LNCaP clone FGC (cell line): ENCODE measurements around the gene SETD1A.

Source experiments
- DNase-seq: peaks from one replicate; pipeline ENCODE4 v3.0.0-alpha.2; 2011; ENCODE audit warnings: low read depth
- H3K4me3 ChIP-seq: 2 replicates; pipeline ENCODE4 v1.5.1; 2011; ENCODE audit warnings: mild to moderate bottlenecking, low read depth, low read length, control low read depth
- CTCF ChIP-seq: IDR thresholded peaks from 2 replicates; pipeline ENCODE4 v1.5.1; 2012; ENCODE audit warnings: mild to moderate bottlenecking; ENCODE audit not compliant: control insufficient read depth, insufficient read depth; ENCODE audit errors: extremely low read depth

Gene SETD1A

GRCh38 chr16:30965436-30965835 lies 7.9 kb downstream of the SETD1A start:
- DNase-seq, result no peak
- TF ChIP-seq CTCF, result no peak

GRCh38 chr16:30966033-30966619 lies 8.6 kb downstream of the SETD1A start:
- DNase-seq, result no peak
- H3K4me3 ChIP-seq, result no peak overlapping the region
- TF ChIP-seq CTCF, result no peak

More at GRCh38 chr16:30965436-30965835, 7.9 kb downstream of the SETD1A start:
- no peak overlapping the region for H3K4me3 ChIP-seq

GRCh38 chr16:30967795-30968194 lies 10.2 kb downstream of the SETD1A start:
- no peak for DNase-seq
- TF ChIP-seq CTCF, result no peak
- H3K4me3 ChIP-seq, result no peak overlapping the region

GRCh38 chr16:30969246-30969842 lies 11.8 kb downstream of the SETD1A start:
- TF ChIP-seq CTCF, result no peak
- DNase-seq, result no peak
- no peak overlapping the region for H3K4me3 ChIP-seq

- no peak overlapping the region for H3K4me3 ChIP-seq
- DNase-seq, result no peak
- TF ChIP-seq CTCF, result no peak
These were observed 13.7 kb downstream of the SETD1A start for GRCh38 chr16:30971298-30971697.

GRCh38 chr16:30972872-30973271 lies 15.3 kb downstream of the SETD1A start:
- DNase-seq, result no peak
- no peak for TF ChIP-seq CTCF
- no peak overlapping the region for H3K4me3 ChIP-seq

- TF ChIP-seq CTCF, result no peak
- DNase-seq, result no peak
- no peak overlapping the region for H3K4me3 ChIP-seq
These were observed 16.8 kb downstream of the SETD1A start for GRCh38 chr16:30974348-30974747.
